Cerebellar cortex (tissue), 1 donor: ENCODE data around the gene GRB10.

Experiments
- DNase-seq: peaks from one replicate; pipeline ENCODE4 v3.0.0-alpha.2; 2015; ENCODE audit warnings: low spot score

Gene GRB10

DNA sequence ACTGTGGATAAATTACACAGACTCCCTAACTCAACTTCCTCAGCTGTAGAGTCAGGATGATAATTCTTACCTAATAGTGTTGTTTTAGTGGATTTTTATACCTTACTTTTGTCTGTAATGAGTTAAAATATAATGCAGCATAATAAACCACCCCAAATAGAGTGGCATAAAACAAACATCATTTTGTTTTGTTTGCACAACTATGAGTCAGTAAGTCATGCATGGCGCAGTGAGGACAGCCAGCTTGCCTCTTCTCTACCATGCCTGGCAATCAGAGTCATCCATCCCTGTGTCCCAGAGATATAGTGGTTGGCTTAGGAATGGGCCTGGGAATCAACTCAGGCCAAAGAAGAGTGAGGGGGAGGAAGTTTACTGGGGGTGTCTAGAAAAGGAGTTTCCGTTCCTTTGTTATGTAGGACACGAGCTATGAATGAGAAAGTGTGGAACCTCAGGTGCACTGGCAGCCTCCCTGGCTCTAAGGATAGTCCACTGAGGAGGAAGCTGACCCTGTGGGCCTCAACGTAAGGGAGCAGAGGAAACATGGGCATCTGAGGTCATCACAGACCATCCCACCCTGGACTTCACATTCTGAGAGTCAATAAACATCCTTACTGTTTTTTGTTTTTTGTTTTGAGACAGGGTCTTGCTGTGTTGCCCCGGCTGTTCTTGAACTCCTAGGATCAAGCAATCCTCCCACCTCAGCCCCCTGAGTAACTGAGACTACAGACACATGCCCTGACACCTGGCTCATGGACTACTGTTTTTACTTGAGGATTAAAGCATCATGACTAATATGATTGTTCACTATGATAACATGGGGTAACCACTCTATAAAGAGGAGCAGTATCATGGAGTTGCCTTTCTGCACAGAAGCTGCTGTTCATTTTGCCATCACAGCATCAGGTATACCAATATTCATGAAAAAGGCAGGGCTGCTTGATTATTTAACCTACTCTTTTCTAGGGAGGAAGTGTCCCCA, 21.0 kb upstream of the GRB10 start:
- no peak for DNase-seq

DNA sequence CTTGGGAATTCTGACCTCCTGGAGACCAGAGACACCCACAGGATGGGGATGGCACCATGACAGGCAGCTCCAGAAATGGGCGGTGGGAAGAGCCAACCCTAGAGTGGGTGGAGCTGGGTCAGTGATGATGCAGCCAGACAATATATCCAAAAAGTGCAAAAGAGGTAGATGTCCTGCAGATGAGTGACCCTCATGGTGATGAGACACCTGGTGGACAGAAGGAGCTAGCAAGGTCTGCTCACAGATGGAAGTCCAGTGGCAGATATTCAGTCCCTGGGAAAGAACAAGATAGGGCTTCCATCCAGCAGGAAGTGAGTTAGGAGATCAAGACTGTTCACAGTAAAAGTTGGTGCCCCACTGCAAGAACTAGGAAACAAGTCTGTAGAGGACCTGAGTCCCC, 19.2 kb upstream of the GRB10 start:
- no peak for DNase-seq

DNA sequence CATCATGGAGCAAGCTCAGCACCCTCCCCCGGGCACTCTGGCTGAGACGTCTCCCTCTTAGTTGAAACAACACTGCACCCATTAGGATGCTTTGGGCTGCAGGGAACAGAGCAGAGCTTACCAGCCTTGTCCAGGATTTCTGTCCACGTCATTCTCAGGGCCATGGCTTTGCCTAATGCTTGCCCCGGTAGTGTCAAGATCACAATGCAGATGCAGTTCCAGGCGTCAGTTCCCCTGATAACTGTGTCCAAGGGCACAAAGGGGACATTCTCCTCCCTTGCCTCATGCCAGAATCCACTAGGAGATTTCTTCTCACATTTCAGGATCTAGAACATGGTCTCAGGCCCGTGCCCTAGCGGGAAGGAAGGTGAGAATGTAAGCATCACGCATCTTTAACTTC, 17.2 kb upstream of the GRB10 start:
- no peak for DNase-seq

DNA sequence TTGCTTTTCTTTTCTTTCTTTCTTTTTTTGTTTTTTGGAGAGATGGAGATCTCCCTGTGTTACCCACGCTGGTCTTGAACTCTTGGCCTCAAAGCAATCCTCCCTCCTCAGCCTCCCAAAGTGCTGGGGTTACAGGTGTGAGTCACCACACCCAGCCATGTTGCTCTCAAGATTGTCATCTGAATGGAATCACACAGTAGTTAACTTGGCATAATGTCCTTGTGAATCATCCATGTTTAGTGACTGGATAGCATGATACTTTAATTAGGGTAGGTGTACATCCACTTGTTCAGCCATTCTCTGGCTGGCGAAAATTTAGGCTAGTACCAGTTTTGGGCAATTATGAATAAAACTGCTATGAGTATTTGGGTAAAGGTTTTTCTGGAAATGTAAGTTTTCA, 15.4 kb upstream of the GRB10 start:
- no peak for DNase-seq

DNA sequence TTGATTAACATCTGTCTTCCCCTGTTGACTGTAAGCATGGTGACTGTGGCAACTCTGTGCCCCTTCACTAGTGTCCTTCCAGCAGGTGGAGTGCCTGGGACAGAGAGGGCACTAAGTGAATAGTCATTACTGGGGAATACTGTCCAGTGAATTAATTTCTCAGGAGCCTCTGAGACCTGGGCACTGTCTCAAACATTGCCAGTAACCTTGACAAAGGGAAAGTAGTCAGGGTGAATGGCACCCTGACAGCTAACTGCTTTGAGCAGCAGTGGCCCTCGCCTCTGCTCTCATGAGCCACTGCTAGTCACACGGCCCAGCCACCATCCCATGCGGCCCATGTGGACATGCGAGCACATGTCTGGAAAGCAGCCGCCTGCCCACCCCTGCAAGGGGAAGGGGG, 13.1 kb upstream of the GRB10 start:
- no peak for DNase-seq

DNA sequence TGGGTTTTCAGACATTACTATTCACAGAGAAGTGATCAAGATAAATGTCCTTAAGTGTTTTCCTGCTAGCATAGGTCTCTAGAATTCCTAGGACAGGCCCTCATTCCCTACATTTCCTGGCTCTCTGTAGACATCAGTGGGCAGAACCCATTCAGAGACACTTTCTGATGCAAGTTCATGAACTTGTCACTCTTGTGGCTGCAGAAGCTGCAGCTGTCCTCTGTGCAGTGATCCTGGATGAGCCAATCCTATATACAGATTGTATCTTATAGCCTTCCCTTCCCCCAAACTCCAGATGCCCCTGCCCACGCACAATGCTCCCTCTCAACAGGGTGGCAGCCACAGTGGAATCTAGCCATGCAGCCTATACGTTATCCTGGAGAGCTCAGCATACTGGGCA, 12.6 kb upstream of the GRB10 start:
- no peak for DNase-seq

DNA sequence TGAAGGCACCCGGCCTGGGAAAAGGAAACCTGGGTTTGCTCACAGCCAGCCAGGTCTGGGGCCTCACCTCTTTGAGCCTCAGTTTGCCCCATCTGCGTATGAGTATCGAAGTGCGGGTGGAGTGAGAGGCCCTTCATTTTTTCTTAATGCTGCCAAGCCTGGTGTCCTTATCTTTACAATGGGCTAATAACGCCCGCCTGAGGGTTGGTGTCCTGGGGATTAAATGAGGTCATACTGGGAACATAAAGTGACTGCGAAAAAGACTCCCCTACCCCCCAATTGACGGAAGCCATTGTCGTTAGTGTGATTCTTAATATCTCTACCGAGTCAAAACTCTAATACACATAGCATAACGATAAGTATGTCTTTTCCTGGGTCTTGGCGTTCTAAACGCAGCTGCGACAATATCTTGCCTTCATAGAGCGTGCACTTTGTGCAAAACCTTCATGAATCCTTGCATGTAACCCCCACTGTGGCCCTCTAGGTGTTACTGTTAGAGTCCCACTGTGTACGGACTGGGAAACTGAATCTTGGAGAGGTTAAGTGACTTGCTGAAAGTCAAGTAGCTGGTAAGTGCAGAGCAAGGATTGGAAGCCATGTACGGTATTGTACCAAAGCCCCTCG, 11.4 kb upstream of the GRB10 start:
- no peak for DNase-seq

- DNase-seq = no peak
These were observed 10.6 kb upstream of the GRB10 start for GRCh38 chr7:50793120-50793946.

GRCh38 chr7:50792342-50793119, 9.8 kb upstream of the GRB10 start:
- no peak for DNase-seq

DNA sequence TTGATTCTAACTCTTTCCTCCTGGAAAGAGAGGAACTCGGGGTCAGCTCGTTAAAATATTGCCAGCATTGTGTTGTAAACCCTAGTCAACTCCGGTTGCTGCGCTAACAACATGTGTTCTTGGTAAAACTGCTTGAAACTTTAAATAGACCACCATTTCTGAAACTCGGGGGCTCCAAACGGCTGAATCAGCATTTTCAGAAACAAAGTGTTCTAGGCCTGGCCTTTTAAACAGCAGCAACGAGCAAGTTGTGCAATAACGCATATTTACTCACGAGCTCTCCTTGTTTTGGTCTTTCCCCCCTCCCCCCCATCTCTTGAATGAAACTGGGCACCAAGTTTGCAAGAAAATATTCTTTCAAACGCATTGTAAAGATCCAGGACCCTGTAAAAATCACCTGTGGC, 9.2 kb upstream of the GRB10 start:
- DNase-seq = no peak

DNA sequence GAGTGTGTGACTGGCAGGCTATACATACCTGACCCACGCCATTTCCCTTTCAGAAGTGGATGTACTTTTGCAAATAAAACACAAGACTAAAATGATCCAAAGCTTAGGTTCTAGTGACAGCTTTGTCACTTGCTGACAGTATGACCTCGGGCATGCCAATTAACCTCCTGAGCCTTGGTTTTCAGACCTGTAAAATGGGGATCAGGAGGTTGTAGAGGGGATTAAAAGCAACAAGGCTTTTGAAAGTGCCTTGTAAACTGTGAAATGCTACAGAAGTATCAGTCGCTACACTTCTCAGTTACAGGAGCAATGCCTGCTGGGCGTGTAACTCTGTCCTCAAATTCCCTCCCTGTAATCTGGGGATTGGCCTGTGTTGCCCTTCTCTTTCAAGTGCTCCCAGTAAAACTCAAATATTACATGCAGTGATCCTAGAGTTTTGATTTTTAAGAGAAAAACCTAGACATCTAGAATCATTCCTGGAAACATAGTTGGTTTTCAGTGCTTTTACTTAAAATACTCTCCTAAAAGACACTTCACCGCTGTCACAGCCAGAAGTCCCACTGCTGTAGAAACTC, 8.8 kb upstream of the GRB10 start:
- no peak for DNase-seq

DNA sequence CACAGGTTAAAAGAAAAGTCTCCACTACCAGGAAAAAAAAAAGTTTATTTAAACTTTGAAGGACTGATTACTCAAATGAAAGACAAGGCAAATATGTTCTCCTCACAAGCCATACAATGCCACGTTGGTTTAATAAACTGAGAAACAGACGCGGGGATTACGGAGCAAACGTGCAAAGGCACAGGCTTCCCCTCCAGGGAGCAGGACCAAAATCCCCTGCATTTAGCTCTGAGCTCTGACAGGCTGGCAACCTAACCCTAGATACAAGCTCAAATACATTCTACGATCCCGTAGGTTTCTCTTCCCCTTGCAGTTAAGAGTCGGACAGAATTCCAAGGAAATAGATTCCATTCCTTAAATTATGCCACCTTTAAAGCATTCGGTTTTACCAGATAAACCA, 7.7 kb upstream of the GRB10 start:
- no peak for DNase-seq

DNA sequence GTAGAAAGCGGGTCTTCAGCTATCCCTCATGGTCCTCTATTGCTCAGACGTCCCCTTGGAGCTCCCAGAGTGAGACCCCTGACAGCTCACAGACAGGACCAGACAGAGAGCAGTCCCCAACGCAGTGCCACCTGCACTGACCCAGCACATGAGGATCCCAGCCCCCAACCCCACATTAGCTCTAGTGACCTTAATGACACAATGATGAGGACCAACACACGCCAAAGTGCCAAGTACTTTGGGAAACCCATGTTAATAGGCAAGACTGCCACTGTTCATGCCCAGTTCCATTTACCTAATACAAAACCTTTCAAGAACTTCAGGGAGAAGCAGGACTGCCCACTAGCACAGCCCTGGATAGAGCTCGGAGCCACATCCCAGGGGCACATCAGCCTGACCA, 5.7 kb upstream of the GRB10 start:
- DNase-seq = no peak

- no peak for DNase-seq
These were observed 5.1 kb upstream of the GRB10 start for GRCh38 chr7:50787825-50788224.

GRCh38 chr7:50785346-50785745, 2.6 kb upstream of the GRB10 start:
- DNase-seq = no peak

- DNase-seq = no peak
These were observed 1.3 kb upstream of the GRB10 start for GRCh38 chr7:50783801-50784507.

DNA sequence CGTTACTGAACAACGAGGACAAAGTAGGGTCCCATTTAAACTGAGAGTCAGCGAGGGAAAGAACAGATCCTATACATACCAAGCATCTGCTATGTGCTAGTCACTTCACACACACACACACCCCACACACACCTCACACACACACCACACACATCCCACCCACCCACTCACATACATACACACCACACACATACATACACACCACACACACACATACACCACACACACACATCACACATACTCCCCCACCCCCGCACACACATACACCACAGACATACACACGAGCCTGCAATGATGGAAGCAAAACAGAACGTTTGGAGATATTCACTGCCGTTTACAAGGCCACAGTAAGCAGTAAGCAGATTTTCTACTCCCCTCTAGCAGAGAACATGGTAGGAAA, 607 bp upstream of the GRB10 start:
- DNase-seq = no peak

DNA sequence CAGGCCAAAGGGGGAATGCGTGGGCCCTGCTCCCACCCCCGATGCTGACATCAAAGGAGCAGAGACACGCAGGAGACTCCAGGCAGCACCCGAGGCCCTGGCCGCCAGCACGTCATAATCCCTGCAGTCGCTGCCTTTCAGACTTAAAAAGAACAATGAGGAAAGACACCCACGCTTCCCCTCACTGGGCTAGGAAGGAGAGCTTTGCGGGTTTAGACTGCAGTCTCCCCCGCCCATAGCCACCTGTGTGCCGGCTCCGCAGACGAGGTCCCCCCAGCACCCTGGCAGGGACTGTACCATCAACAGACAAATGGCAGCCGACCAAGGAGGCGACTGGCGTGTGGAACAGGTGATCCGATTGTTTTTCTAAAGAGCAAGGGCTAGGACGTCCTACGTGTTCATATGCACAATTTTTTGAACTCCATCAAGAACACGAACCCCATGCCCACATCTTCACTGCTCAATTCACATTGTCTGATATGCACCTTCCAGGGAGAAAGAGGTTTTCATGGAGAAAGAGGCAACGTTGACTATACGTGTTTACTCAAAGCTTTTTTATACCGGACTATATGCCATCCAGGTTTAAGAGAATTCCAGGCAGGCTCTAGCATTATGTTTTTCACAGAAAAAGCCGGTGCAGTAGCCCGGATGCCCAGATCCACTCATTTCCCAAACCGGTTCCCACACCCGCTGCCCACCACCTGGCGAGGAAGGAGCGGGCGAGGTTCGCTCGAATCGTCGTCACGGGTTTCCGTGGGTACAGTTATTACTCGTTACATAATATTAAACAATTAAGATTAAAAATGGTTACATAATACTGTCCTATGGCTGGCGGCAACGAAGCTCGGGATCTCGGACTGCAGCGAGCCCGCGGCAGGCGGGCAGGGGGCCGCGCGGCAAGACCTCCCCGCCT, 1.1 kb downstream of the GRB10 start:
- peak; percentile 71 for DNase-seq

- no peak for DNase-seq
These were observed 2.3 kb downstream of the GRB10 start for GRCh38 chr7:50780436-50780835.

GRCh38 chr7:50779427-50779826, 3.3 kb downstream of the GRB10 start:
- no peak for DNase-seq
